HG02571 (cell line): ENCODE results near the gene PDPN.

Experiments
- ATAC-seq: cut with Tn5 transposase; IDR thresholded peaks from one replicate; pipeline ENCODE4 v1.9.1; 2021; ENCODE audit warnings: mild to moderate bottlenecking, moderate library complexity; ENCODE audit not compliant: unreplicated experiment

PDPN gene

DNA sequence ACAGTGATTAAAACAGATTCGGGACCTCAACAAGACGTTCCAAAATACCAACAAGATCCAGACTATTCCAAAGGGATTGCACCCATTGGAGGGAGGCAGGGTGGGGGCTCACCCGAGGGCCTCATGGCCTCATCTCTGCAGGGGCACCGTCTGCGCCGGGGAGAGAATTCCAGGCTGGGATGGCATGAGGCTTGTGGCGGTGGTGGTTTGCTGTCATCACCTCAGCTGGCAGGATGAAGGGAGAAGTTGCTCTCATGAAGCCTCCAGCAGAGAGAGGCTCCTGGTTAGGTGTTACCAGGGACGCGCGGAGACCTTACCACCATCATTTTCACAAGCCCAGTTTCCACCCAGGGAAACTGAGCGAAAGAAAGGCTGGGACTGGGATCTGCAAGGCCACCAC, 6.7 kb upstream of the PDPN start:
- no peak for ATAC-seq

- no peak for ATAC-seq
Measured at GRCh38 chr1:13577846-13578245, 5.8 kb upstream of the PDPN start.

GRCh38 chr1:13581446-13581845, 2.2 kb upstream of the PDPN start:
- ATAC-seq: no peak

GRCh38 chr1:13582713-13583443, 754 bp upstream of the PDPN start:
- ATAC-seq: no peak

- no peak for ATAC-seq
Measured at GRCh38 chr1:13583966-13584791, 547 bp downstream of the PDPN start.

- ATAC-seq: no peak
Measured at GRCh38 chr1:13584876-13585611, 1.4 kb downstream of the PDPN start.

DNA sequence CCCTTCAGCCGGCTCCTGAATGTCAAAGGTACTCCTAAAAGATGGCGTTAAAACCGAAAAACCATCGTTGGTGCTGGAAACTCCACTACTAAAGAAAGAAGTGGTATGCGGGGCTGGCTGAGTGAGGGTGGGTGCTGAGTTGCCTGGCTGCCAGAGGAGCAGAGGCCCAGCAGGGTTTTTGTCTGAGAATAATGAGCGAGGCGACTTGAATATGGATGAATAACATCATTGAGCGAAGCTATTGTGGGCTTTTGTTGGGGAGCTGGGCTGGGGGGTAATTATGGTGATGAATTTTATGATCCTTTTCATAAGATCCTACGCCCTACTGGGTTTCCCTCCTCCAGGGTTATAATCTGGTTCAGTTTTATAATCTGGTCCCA, 2.0 kb downstream of the PDPN start:
- no peak for ATAC-seq

- ATAC-seq: no peak
Measured at GRCh38 chr1:13586001-13586400, 2.4 kb downstream of the PDPN start.

GRCh38 chr1:13587256-13588030, 3.8 kb downstream of the PDPN start:
- ATAC-seq: no peak

DNA sequence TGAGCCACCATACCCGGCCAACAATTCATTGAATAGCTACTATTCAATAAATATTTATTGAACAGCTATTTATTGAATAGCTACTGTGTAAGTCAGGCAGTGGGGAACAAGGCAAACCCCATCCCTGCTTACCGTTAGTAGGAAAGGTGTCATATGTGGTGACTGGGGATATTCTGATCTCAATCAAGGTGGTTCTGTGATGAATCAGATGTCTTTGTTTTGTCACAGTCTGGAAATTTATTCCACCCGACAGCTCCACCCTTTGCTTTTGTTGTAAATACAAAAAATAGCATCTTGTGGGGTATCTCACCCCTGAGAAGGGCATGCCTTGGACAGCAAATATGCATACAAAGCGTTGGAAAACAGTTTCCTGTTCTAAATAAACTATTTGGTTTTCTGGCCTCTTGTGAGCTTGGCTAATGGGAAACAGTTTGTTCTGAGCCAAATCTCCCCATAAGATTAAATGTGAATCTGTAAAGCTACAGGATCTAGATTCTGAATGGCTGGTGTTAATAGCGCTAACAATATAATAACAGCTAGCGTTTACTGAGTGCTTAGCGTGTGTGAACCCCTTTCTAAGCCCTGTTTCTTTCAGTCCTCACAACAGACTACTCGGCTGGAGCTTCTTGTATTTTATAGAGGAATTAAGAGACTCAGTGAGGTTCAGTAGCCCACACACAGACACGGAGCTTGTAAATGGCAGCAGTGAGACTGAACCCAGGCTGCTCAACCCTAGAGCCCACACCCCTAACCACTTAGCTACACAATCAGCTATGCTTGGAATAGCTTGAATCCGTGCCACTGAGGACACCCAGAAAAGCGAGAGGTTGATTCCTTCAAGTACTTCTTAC, 5.5 kb downstream of the PDPN start:
- ATAC-seq: no peak

- no peak for ATAC-seq
Measured at GRCh38 chr1:13590486-13590885, 6.9 kb downstream of the PDPN start.

- no peak for ATAC-seq
Measured at GRCh38 chr1:13593511-13594131, 10.0 kb downstream of the PDPN start.

GRCh38 chr1:13595411-13595810, 11.8 kb downstream of the PDPN start:
- no peak for ATAC-seq

DNA sequence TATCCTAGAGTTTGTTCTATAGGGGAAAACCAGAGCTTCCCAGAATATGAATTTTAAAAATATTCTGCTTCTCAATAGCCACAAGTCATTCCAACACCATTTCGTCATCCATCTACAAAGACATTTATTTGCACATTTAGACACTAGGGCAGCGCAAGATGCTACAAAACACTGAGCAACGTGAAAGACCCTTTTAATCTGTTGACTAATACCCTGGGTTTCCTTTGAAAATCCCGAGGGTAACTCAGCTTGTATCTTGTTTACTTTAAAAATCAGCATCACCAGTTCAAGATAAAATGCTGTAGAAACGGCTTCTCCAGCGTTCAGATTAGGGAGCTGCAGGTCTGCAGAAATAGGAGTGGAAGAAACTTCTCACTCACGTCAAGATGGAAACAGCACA, 13.5 kb downstream of the PDPN start:
- ATAC-seq: no peak

DNA sequence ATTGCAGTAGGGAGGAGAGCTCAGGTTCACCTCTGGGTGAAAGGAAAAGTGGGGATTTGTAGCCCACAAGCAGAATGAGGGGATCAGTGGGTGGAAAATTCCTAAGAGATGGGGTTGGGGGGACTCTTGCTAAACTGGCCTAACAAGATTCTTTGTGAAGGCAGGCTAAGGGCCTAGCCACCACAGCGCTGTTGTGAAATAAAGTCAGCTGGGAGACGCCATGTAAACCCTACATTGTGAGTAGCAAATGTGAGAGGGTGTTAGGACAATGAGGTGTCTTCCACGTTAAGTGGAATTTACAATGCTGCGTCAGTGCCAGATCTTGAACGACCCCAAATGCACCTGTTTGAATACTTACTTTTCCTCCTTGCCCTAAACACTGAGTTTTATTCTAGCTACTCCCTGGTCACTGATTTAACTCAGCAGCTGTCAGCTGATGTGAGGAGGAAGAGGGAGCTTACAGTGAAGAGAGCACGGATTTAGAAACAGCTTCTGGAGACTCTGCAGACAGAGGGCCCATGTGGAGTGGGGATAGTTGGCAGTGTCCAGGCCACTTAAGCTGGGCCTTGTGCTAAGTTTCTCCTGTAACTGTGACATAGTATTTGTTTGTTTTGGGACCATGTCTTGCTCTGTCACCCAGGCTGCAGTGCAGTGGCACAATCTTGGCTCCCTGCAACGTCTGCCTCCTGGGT, 17.3 kb downstream of the PDPN start:
- ATAC-seq: no peak

GRCh38 chr1:13604176-13604575, 20.5 kb downstream of the PDPN start:
- no peak for ATAC-seq

- ATAC-seq: no peak
Measured at GRCh38 chr1:13604721-13605120, 21.1 kb downstream of the PDPN start.

DNA sequence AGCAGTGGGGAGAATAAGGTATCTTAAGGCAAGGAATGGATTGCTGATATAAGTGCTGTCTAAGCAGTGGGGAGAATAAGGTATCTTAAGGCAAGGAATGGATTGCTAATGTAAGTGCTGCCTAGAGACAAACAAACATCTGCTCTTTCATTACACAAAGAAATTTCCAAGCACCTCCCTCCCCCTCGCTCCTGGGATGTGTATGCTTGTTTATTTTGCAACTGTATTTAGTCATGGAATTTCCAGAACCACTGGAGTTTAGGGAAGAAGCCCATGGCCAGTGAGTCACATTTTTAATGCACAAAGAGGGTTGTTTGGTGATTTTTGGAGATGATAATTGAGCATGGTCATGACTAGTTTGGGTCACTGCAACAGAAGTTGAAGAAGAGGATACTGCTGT, 21.5 kb downstream of the PDPN start:
- ATAC-seq: no peak

DNA sequence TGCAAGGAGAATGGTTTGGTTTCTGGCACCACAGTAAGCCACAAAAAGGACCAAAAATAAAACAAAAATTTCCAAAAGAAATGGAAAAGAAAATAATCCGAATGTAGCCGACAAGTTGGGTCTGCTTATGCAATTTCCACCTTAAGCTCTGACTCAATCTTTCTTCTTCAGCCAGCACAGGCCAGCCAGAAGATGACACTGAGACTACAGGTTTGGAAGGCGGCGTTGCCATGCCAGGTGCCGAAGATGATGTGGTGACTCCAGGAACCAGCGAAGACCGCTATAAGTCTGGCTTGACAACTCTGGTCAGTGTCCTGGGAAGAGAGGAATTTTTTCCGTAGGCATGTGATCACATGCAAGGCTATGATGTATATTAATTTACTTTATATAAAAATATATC, 23.4 kb downstream of the PDPN start:
- ATAC-seq: no peak
